ENCODE data around the gene FAM200B. TPM values are rescaled to one million over a fixed set of nuclear protein-coding genes. Genes with fewer than 3 reads are reported as not detected.

Gene FAM200B
- total and polyA plus RNA-seq, 2 donors (not counting 3 experiments of a cell fraction or from before 2014, with no cell fraction given): 13.9 to 24.6 TPM

- Histone ChIP-seq H3K9me1 (replicated peaks; ENCODE audit: control insufficient read depth, extremely low read depth, insufficient read depth, low read length) (no peaks in the 10 kb centered on the region), H2AFZ (ENCODE audit: low read depth, low read length) (no peak overlapping the region), H3K36me3 (ENCODE audit: control insufficient read depth in 2 of 2, extremely low read depth in 1 of 2, insufficient read depth in 2 of 2, low read length in 2 of 2) (no peaks in the 10 kb centered on the region), H3K4me2 (ENCODE audit: insufficient read depth, low read length) (no peak overlapping the region), H4K20me1 (replicated peaks; ENCODE audit: control insufficient read depth, extremely low read depth, insufficient read depth, low read length) (no peaks in the 10 kb centered on the region), H3K4me1 (ENCODE audit: control insufficient read depth, extremely low read depth, insufficient read depth, low read length) (peaks cover 26% of the 10 kb centered on the region), H3K79me2 (ENCODE audit: control insufficient read depth, insufficient read depth, low read length) (peaks cover 88% of the 10 kb centered on the region), H3K27me3 (ENCODE audit: control insufficient read depth in 2 of 2, insufficient read depth in 2 of 2, low read length in 2 of 2) (no peaks in the 10 kb centered on the region), H3K27ac (ENCODE audit: insufficient read depth, low read depth, low read length) (no peak overlapping the region), H3K9ac (replicated peaks; ENCODE audit: extremely low read depth, insufficient read depth, low read length) (no peak overlapping the region), H3K4me3 (replicated peaks in 1 of 3; ENCODE audit: insufficient read depth in 1 of 3, low read depth in 1 of 3, low read length in 3 of 3) (no peak overlapping the region), H3K9me3 (replicated peaks; ENCODE audit: control insufficient read depth, insufficient read depth, low read length) (no peaks in the 10 kb centered on the region)
- POLR2A ChIA-PET: no interaction called here
- no TSS peak for BruUV-seq (replicated peaks)
- TF ChIP-seq POLR2A (IDR thresholded peaks at IDR 0.05; ENCODE audit: low read depth, low read length) (no peak), CTCF (IDR thresholded peaks at IDR 0.05; ENCODE audit: extremely low read depth in 1 of 2, insufficient read depth in 1 of 2, low read depth in 1 of 2, low read length in 2 of 2) (no peak), MAX (IDR thresholded peaks at IDR 0.05; ENCODE audit: insufficient read depth, insufficient read length) (no peak), POLR2AphosphoS5 (IDR thresholded peaks at IDR 0.05; ENCODE audit: insufficient read depth, low read depth, low read length) (no peak), EZH2 (IDR thresholded peaks at IDR 0.05; ENCODE audit: borderline replicate concordance, low read depth, low read length, severe bottlenecking) (no peak), FOS (IDR thresholded peaks at IDR 0.05; ENCODE audit: borderline replicate concordance, insufficient read depth, low read length) (no peak), JUN (IDR thresholded peaks at IDR 0.05; ENCODE audit: borderline replicate concordance, insufficient read depth, insufficient read length, low read depth) (no peak), MYC (IDR thresholded peaks at IDR 0.05; ENCODE audit: low read depth, low read length) (no peak), GATA2 (IDR thresholded peaks at IDR 0.05; ENCODE audit: insufficient read depth, insufficient read length, low read depth, low read length) (no peak)
- intact Hi-C loops (cut with micrococcal nuclease) (no loop called here), dilution Hi-C loops (cut with MboI; ENCODE audit: extremely low pct_ligation_motif_present, low sequenced_read_pairs) (no loop called here)
- FAIRE-seq (no peak), DNase-seq (ENCODE audit: low read depth, low spot score) (no peak)
- CTCF ChIA-PET: interaction anchor here (1.0 to 1.7 kb wide), 2 partner anchors 21 to 195 kb away, joined by 4 to 13 read pairs; no protein-coding TSS in a partner anchor
Observed at GRCh38 chr4:15674926-15675325, 6.7 kb upstream of the FAM200B start.
